H9 (cell line): ENCODE measurements around the gene GUCY2F. TPM values are rescaled to one million over a fixed set of nuclear protein-coding genes. Genes with fewer than 3 reads are reported as not detected.

Experiments used
- DNase-seq: peaks from one replicate; pipeline ENCODE4 v3.0.0-alpha.2; 2017
- H2AFZ ChIP-seq: one replicate; pipeline ENCODE4 v1.6.1; 2013; ENCODE audit warnings: mild to moderate bottlenecking, low read length, control low read depth, moderate library complexity
- H2AK5ac ChIP-seq: 2 replicates; pipeline ENCODE4 v1.6.1; 2013; ENCODE audit warnings: low read length, control low read depth, mixed read lengths; ENCODE audit not compliant: insufficient read length
- H2BK120ac ChIP-seq: one replicate; pipeline ENCODE4 v1.6.1; 2013; ENCODE audit warnings: low read depth, mild to moderate bottlenecking, low read length, control low read depth, inconsistent platforms; ENCODE audit not compliant: poor library complexity, severe bottlenecking
- H2BK12ac ChIP-seq: 2 replicates; pipeline ENCODE4 v1.6.1; 2013; ENCODE audit warnings: low read length, control low read depth, mixed read lengths, low read depth; ENCODE audit not compliant: insufficient read length
- H2BK15ac ChIP-seq: 2 replicates; pipeline ENCODE4 v1.6.1; 2013; ENCODE audit warnings: low read depth, low read length, control low read depth
- H2BK20ac ChIP-seq: one replicate; pipeline ENCODE4 v1.6.1; 2013; ENCODE audit warnings: low read depth, mild to moderate bottlenecking, low read length, control low read depth, inconsistent platforms; ENCODE audit not compliant: poor library complexity, severe bottlenecking
- H2BK5ac ChIP-seq: 2 replicates; pipeline ENCODE4 v1.6.1; 2013; ENCODE audit warnings: low read length, control low read depth, mixed read lengths; ENCODE audit not compliant: insufficient read length
- H3K14ac ChIP-seq: 2 replicates; pipeline ENCODE4 v1.6.1; 2013; ENCODE audit warnings: low read length, control low read depth; ENCODE audit not compliant: insufficient read depth
- H3K18ac ChIP-seq: 2 replicates; pipeline ENCODE4 v1.6.1; 2013; ENCODE audit warnings: low read depth, mild to moderate bottlenecking, mixed read lengths, low read length, control low read depth; ENCODE audit not compliant: insufficient read length
- H3K23ac ChIP-seq: 2 replicates; pipeline ENCODE4 v1.6.1; 2013; ENCODE audit warnings: low read length, control low read depth, mixed read lengths, low read depth; ENCODE audit not compliant: insufficient read length
- H3K23me2 ChIP-seq: 2 replicates; pipeline ENCODE4 v1.6.1; 2013; ENCODE audit warnings: low read depth, mild to moderate bottlenecking, mixed read lengths, low read length, control low read depth; ENCODE audit not compliant: insufficient read length, poor library complexity, severe bottlenecking
- H3K27ac ChIP-seq: 2 replicates; pipeline ENCODE4 v1.5.1; 2013; ENCODE audit warnings: low read length, control low read depth, mixed read lengths, low read depth; ENCODE audit not compliant: insufficient read length
- H3K27me3 ChIP-seq: 2 replicates; pipeline ENCODE4 v1.6.1; 2013; ENCODE audit warnings: low read length, control low read depth, inconsistent platforms; ENCODE audit not compliant: insufficient read depth
- H3K4ac ChIP-seq: 2 replicates; pipeline ENCODE4 v1.6.1; 2013; ENCODE audit warnings: low read depth, mild to moderate bottlenecking, control low read depth, inconsistent platforms, low read length, moderate library complexity
- H3K4me1 ChIP-seq: 2 replicates; pipeline ENCODE4 v1.6.1; 2013; ENCODE audit warnings: low read length, control low read depth, inconsistent platforms; ENCODE audit not compliant: insufficient read depth
- H3K4me2 ChIP-seq: 2 replicates; pipeline ENCODE4 v1.6.1; 2013; ENCODE audit warnings: low read length, control low read depth, mixed read lengths; ENCODE audit not compliant: insufficient read length, insufficient read depth
- H3K56ac ChIP-seq: 2 replicates; pipeline ENCODE4 v1.6.1; 2013; ENCODE audit warnings: low read depth, mild to moderate bottlenecking, mixed read lengths, low read length, control low read depth; ENCODE audit not compliant: insufficient read length
- H3K79me1 ChIP-seq: 2 replicates; pipeline ENCODE4 v1.6.1; 2013; ENCODE audit warnings: low read depth, mild to moderate bottlenecking, moderate library complexity, low read length, control low read depth, inconsistent platforms; ENCODE audit not compliant: insufficient read depth, poor library complexity, severe bottlenecking
- H3K79me2 ChIP-seq: 2 replicates; pipeline ENCODE4 v1.6.1; 2013; ENCODE audit warnings: low read length, control low read depth, inconsistent platforms; ENCODE audit not compliant: insufficient read depth
- H3K9ac ChIP-seq: 2 replicates; pipeline ENCODE4 v1.6.1; 2013; ENCODE audit warnings: low read length, control low read depth, mixed read lengths; ENCODE audit not compliant: insufficient read length; ENCODE audit errors: extremely low read depth
- H3K9me3 ChIP-seq: one replicate; pipeline ENCODE4 v1.6.1; 2013; ENCODE audit warnings: low read depth, low read length, inconsistent platforms; ENCODE audit not compliant: control insufficient read depth
- H3T11ph ChIP-seq: one replicate; pipeline ENCODE4 v1.6.1; 2013; ENCODE audit warnings: mild to moderate bottlenecking, low read length, control low read depth, inconsistent platforms
- H4K20me1 ChIP-seq: one replicate; pipeline ENCODE4 v1.6.1; 2013; ENCODE audit not compliant: control insufficient read depth, insufficient read length, insufficient read depth
- H4K5ac ChIP-seq: 2 replicates; pipeline ENCODE4 v1.6.1; 2013; ENCODE audit warnings: low read depth, mild to moderate bottlenecking, mixed read lengths, low read length, control low read depth; ENCODE audit not compliant: insufficient read length
- H4K8ac ChIP-seq: replicated peaks from 2 replicates; pipeline ENCODE4 v1.6.1; 2013; ENCODE audit warnings: low read length, control low read depth, mixed read lengths, low read depth; ENCODE audit not compliant: insufficient read length
- H4K91ac ChIP-seq: 2 replicates; pipeline ENCODE4 v1.6.1; 2013; ENCODE audit warnings: low read depth, mild to moderate bottlenecking, moderate library complexity, mixed read lengths, low read length, control low read depth; ENCODE audit not compliant: insufficient read length
- H3K27ac Mint-ChIP-seq, 3 experiments: 2 replicates in 2 of 3; 3 replicates in 1 of 3; pipeline ENCODE4 v1.8.0; 2020 to 2021; ENCODE audit warnings: mixed read lengths in 3 of 3, mild to moderate bottlenecking in 1 of 3, moderate library complexity in 1 of 3
- H3K27me3 Mint-ChIP-seq: 2 replicates; pipeline ENCODE4 v1.8.0; 2021; ENCODE audit warnings: low read depth, mild to moderate bottlenecking, moderate library complexity, mixed read lengths
- H3K36me3 Mint-ChIP-seq, 3 experiments: 2 replicates in 2 of 3; 3 replicates in 1 of 3; pipeline ENCODE4 v1.8.0; 2020 to 2021; ENCODE audit warnings: low read depth in 3 of 3, mixed read lengths in 3 of 3; ENCODE audit not compliant: insufficient read depth in 1 of 3
- H3K4me1 Mint-ChIP-seq, 2 experiments: 2 replicates each; pipeline ENCODE4 v1.8.0; 2020; ENCODE audit warnings: mixed read lengths in 2 of 2
- H3K4me3 Mint-ChIP-seq, 2 experiments: 2 replicates in 1 of 2; 3 replicates in 1 of 2; pipeline ENCODE4 v1.8.0; 2020 to 2021; ENCODE audit warnings: mild to moderate bottlenecking in 2 of 2, mixed read lengths in 2 of 2, moderate library complexity in 1 of 2
- H3K9me3 Mint-ChIP-seq, 2 experiments: 2 replicates in 1 of 2; 3 replicates in 1 of 2; pipeline ENCODE4 v1.8.0; 2020; ENCODE audit warnings: mild to moderate bottlenecking in 2 of 2, mixed read lengths in 2 of 2, moderate library complexity in 1 of 2
- WGBS: extraction: QIAGEN DNeasy Blood & Tissue Kit; methylation state at CpG from one replicate; pipeline ENCODE4 v1.1.7; 2013; ENCODE audit warnings: missing lambda C conversion rate, low lambda C conversion rate, mixed read lengths; ENCODE audit not compliant: insufficient read length; ENCODE audit errors: extremely low coverage; 5-methylcytosine and 5-hydroxymethylcytosine counted together
- total RNA-seq: library from RNA; stranded (reverse); gene quantifications from 2 replicates; pipeline ENCODE4 v1.2.1, GENCODE V29; 2021
- TF ChIP-seq, protein P1 (sequence below): fragments of 200-600 bp; sonication (generic); conservative IDR thresholded peaks from 3 replicates; pipeline ENCODE4 v1.8.0; 2021; ENCODE audit warnings: antibody characterized with exemption, mild to moderate bottlenecking

The GUCY2F gene
- total RNA-seq, 1 experiment from 2014 or later = 0.11 TPM

DNA sequence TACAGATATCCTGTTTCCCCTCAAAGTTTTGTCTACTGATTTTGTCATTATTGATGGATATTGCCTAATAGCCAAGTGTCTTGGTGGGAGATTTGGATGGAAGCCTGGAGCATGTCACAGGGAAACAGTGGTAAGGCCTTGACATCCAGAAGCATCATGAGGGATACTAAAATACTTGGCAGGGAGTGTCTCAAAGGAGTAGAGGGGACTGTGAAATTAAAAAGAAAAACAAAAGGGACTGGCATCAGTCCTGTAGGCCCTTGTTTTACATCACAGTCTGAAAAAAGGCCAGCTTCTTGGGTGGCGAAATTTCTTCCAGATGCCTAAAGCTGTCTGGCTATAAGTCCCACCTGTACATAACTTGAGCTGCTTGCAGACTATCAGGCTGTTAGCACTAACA lies 83.8 kb downstream of the GUCY2F start:
- no peak overlapping the region for H3K4me3 Mint-ChIP-seq

More for the DNA sequence above, 83.8 kb downstream of the GUCY2F start:
- Histone ChIP-seq H3K79me1 (no peaks in the 10 kb centered on the region), H3K56ac (no peak overlapping the region), H3K4ac (no peak overlapping the region), H3K14ac (no peak overlapping the region), H3K27me3 (no peaks in the 10 kb centered on the region), H2BK20ac (no peak overlapping the region), H4K91ac (no peak overlapping the region), H4K20me1 (no peaks in the 10 kb centered on the region), H3K18ac (no peak overlapping the region), H3K9ac (no peak overlapping the region), H4K8ac (no peak overlapping the region), H3K79me2 (no peaks in the 10 kb centered on the region), H2BK12ac (no peak overlapping the region), H3K27ac (no peak overlapping the region), H3K23ac (no peak overlapping the region), H4K5ac (no peak overlapping the region), H2BK5ac (no peak overlapping the region), H2AK5ac (no peak overlapping the region), H3T11ph (no peak overlapping the region), H3K9me3 (no peaks in the 10 kb centered on the region), H2BK120ac (no peak overlapping the region), H2AFZ (no peak overlapping the region), H3K23me2 (no peaks in the 10 kb centered on the region), H3K4me2 (no peak overlapping the region), H3K4me1 (no peaks in the 10 kb centered on the region; the same call in 1 of the 2 replicates), H2BK15ac (no peak overlapping the region)
- Mint-ChIP-seq H3K27ac (no peak overlapping the region), H3K36me3 (no peaks in the 10 kb centered on the region), H3K27me3 (peaks cover 3% of the 10 kb centered on the region), H3K9me3 (no peaks in the 10 kb centered on the region), H3K4me1 (peaks cover 43 to 47% of the 10 kb centered on the region in 2 experiments)
- no CpG with 5 or more reads among the region's 1 CpG for WGBS
- TF ChIP-seq, protein P1, sequence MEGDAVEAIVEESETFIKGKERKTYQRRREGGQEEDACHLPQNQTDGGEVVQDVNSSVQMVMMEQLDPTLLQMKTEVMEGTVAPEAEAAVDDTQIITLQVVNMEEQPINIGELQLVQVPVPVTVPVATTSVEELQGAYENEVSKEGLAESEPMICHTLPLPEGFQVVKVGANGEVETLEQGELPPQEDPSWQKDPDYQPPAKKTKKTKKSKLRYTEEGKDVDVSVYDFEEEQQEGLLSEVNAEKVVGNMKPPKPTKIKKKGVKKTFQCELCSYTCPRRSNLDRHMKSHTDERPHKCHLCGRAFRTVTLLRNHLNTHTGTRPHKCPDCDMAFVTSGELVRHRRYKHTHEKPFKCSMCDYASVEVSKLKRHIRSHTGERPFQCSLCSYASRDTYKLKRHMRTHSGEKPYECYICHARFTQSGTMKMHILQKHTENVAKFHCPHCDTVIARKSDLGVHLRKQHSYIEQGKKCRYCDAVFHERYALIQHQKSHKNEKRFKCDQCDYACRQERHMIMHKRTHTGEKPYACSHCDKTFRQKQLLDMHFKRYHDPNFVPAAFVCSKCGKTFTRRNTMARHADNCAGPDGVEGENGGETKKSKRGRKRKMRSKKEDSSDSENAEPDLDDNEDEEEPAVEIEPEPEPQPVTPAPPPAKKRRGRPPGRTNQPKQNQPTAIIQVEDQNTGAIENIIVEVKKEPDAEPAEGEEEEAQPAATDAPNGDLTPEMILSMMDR = no peak
- DNase-seq = no peak
